H1 (cell line): Measurements from ENCODE around the gene TSPAN2. TPM values are rescaled to one million over a fixed set of nuclear protein-coding genes. Genes with fewer than 3 reads are reported as not detected.

Source experiments
- CTCF ChIA-PET: fragments of 300-600 bp; sonication (Branson Sonifier 250); formaldehyde crosslinking; loops from one replicate; lab custom pipeline; 2021; ENCODE audit not compliant: partially characterized antibody; lab: Charles Lee
- POLR2A ChIA-PET: fragments of 300-600 bp; sonication (Branson Sonifier 250); formaldehyde crosslinking; loops from one replicate; lab custom pipeline; 2021; ENCODE audit warnings: inconsistent platforms; ENCODE audit not compliant: partially characterized antibody; lab: Charles Lee
- DNase-seq, 2 experiments: peaks; one replicate each; pipeline versions ENCODE4 v3.0.0 to v3.0.0-alpha.2; 2010 to 2022; ENCODE audit warnings: low spot score in 2 of 2, low read depth in 1 of 2, mixed read lengths in 1 of 2
- FAIRE-seq: peaks from 2 replicates; lab custom pipeline; 2011; peaks lifted over from hg19 to GRCh38; lab: Jason Lieb, UNC
- H2AFZ ChIP-seq: 2 replicates; pipeline ENCODE4 v1.8.1; 2012; ENCODE audit warnings: low read length, inconsistent platforms
- H2AK5ac ChIP-seq: 2 replicates; pipeline ENCODE4 v1.6.1; 2013; ENCODE audit warnings: low read depth, low read length
- H2BK120ac ChIP-seq: replicated peaks from 2 replicates; pipeline ENCODE3; 2013; ENCODE audit warnings: low read depth, low read length, inconsistent platforms
- H2BK12ac ChIP-seq: 2 replicates; pipeline ENCODE4 v1.6.1; 2013; ENCODE audit warnings: low read depth, low read length
- H2BK15ac ChIP-seq: 2 replicates; pipeline ENCODE4 v1.6.1; 2013; ENCODE audit warnings: low read length
- H2BK20ac ChIP-seq: 2 replicates; pipeline ENCODE4 v1.6.1; 2013; ENCODE audit warnings: low read length
- H2BK5ac ChIP-seq: 2 replicates; pipeline ENCODE4 v1.6.1; 2013; ENCODE audit warnings: low read depth, low read length
- H3K14ac ChIP-seq: 2 replicates; pipeline ENCODE4 v1.6.1; 2013; ENCODE audit warnings: inconsistent platforms; ENCODE audit not compliant: insufficient read length
- H3K18ac ChIP-seq: 2 replicates; pipeline ENCODE4 v1.6.1; 2013; ENCODE audit warnings: low read length; ENCODE audit errors: extremely low read depth
- H3K23ac ChIP-seq: 2 replicates; pipeline ENCODE4 v1.6.1; 2013; ENCODE audit warnings: inconsistent platforms; ENCODE audit not compliant: insufficient read length
- H3K23me2 ChIP-seq: 2 replicates; pipeline ENCODE4 v1.6.1; 2013; ENCODE audit warnings: low read depth, low read length
- H3K27ac ChIP-seq: 2 replicates; pipeline ENCODE4 v1.6.1; 2011; ENCODE audit warnings: low read depth, low read length, inconsistent platforms
- H3K27me3 ChIP-seq, 4 experiments: replicated peaks in 1 of 4; 1 replicate in 1 of 4; 2 replicates in 3 of 4; pipeline versions ENCODE4 v1.6.1 to v1.8.1; 2011 to 2013; ENCODE audit warnings: low read length in 3 of 4, mild to moderate bottlenecking in 3 of 4, inconsistent platforms in 2 of 4, mixed read lengths in 2 of 4, moderate library complexity in 1 of 4; ENCODE audit not compliant: control insufficient read depth in 3 of 4, insufficient read depth in 3 of 4; ENCODE audit errors: extremely low read depth in 1 of 4
- H3K36me3 ChIP-seq, 4 experiments: 2 replicates each; pipeline versions ENCODE4 v1.6.1 to v1.8.1; 2011 to 2013; ENCODE audit warnings: mild to moderate bottlenecking in 4 of 4, low read length in 3 of 4, moderate library complexity in 2 of 4, control low read depth in 1 of 4, inconsistent platforms in 1 of 4; ENCODE audit not compliant: insufficient read depth in 4 of 4, control insufficient read depth in 2 of 4
- H3K4ac ChIP-seq: replicated peaks from 2 replicates; pipeline ENCODE3; 2013; ENCODE audit warnings: low read length, low read depth, mixed read lengths, inconsistent platforms; ENCODE audit not compliant: insufficient read length
- H3K4me1 ChIP-seq, 4 experiments: replicated peaks in 1 of 4; 1 replicate in 1 of 4; 2 replicates in 3 of 4; pipeline versions ENCODE4 v1.6.1 to v1.8.1; 2011 to 2013; ENCODE audit warnings: low read length in 3 of 4, inconsistent platforms in 2 of 4, mixed read lengths in 1 of 4; ENCODE audit not compliant: insufficient read depth in 4 of 4, control insufficient read depth in 3 of 4
- H3K4me2 ChIP-seq, 2 experiments: 2 replicates each; pipeline versions ENCODE4 v1.6.1 to v1.8.1; 2011 to 2013; ENCODE audit warnings: low read depth in 2 of 2, low read length in 2 of 2, control low read depth in 1 of 2, inconsistent platforms in 1 of 2, mild to moderate bottlenecking in 1 of 2; ENCODE audit not compliant: insufficient read depth in 1 of 2
- H3K4me3 ChIP-seq, 4 experiments: fragments of 200-600, 300-600 bp in 1 of 4; sonication (generic), shearing (Covaris generic), sonication (Bioruptor Twin) in 1 of 4; 2 replicates each; pipeline versions ENCODE4 v1.5.1 to v1.8.1; 2011 to 2016; ENCODE audit warnings: low read length in 4 of 4, low read depth in 3 of 4, control low read depth in 2 of 4, inconsistent platforms in 2 of 4, mild to moderate bottlenecking in 2 of 4, mixed read lengths in 1 of 4, moderate library complexity in 1 of 4; ENCODE audit not compliant: insufficient read depth in 2 of 4; ENCODE audit errors: extremely low read depth in 1 of 4
- H3K56ac ChIP-seq: replicated peaks from 2 replicates; pipeline ENCODE3; 2013; ENCODE audit warnings: low read depth, mild to moderate bottlenecking, mixed read lengths, low read length, inconsistent platforms; ENCODE audit not compliant: insufficient read length
- H3K79me1 ChIP-seq: 2 replicates; pipeline ENCODE4 v1.6.1; 2013; ENCODE audit warnings: low read depth, low read length, control low read depth
- H3K79me2 ChIP-seq, 2 experiments: 2 replicates each; pipeline versions ENCODE4 v1.6.1 to v1.8.1; 2012 to 2013; ENCODE audit warnings: low read length in 2 of 2, mild to moderate bottlenecking in 2 of 2, inconsistent platforms in 1 of 2; ENCODE audit not compliant: insufficient read depth in 2 of 2, control insufficient read depth in 1 of 2
- H3K9ac ChIP-seq, 4 experiments: replicated peaks in 1 of 4; 1 replicate in 1 of 4; 2 replicates in 3 of 4; pipeline versions ENCODE4 v1.6.1 to v1.8.1; 2011 to 2013; ENCODE audit warnings: low read depth in 3 of 4, low read length in 3 of 4, control low read depth in 2 of 4, mild to moderate bottlenecking in 2 of 4, moderate library complexity in 2 of 4, inconsistent platforms in 1 of 4; ENCODE audit errors: extremely low read depth in 1 of 4
- H3K9me3 ChIP-seq, 2 experiments: 2 replicates each; pipeline versions ENCODE4 v1.6.1 to v1.8.1; 2012 to 2013; ENCODE audit warnings: mild to moderate bottlenecking in 2 of 2, moderate library complexity in 2 of 2, control low read depth in 1 of 2, inconsistent platforms in 1 of 2, low read depth in 1 of 2, low read length in 1 of 2, mixed read lengths in 1 of 2; ENCODE audit not compliant: insufficient read depth in 2 of 2
- H4K20me1 ChIP-seq, 2 experiments: replicated peaks in 1 of 2; 2 replicates each; pipeline versions ENCODE3 to v1.8.1; 2011 to 2013; ENCODE audit warnings: inconsistent platforms in 2 of 2, low read length in 2 of 2, mild to moderate bottlenecking in 1 of 2; ENCODE audit not compliant: insufficient read depth in 2 of 2, control insufficient read depth in 1 of 2
- H4K5ac ChIP-seq: 2 replicates; pipeline ENCODE4 v1.6.1; 2013; ENCODE audit warnings: low read length, low read depth, mixed read lengths, inconsistent platforms; ENCODE audit not compliant: insufficient read length
- H4K8ac ChIP-seq: 2 replicates; pipeline ENCODE4 v1.8.0; 2013; ENCODE audit warnings: mild to moderate bottlenecking, moderate library complexity, low read length, inconsistent platforms; ENCODE audit not compliant: insufficient read depth; ENCODE audit errors: extremely low read depth
- H4K91ac ChIP-seq: replicated peaks from 2 replicates; pipeline ENCODE3; 2013; ENCODE audit warnings: low read length, mixed read lengths, inconsistent platforms; ENCODE audit not compliant: insufficient read length
- GABPA ChIP-seq: IDR thresholded peaks from 2 replicates; pipeline ENCODE4 v1.6.1; 2011; ENCODE audit warnings: mild to moderate bottlenecking, low read length, moderate library complexity, borderline replicate concordance; ENCODE audit not compliant: insufficient read depth
- WGBS, 2 experiments: shearing (Covaris generic) in 1 of 2; methylation state at CpG; one replicate each; pipeline versions ENCODE4 v1.1.6 to v1.1.7; 2013 to 2015; ENCODE audit warnings: low lambda C conversion rate in 2 of 2, mixed read lengths in 2 of 2, inconsistent platforms in 1 of 2, low coverage in 1 of 2, missing lambda C conversion rate in 1 of 2; ENCODE audit not compliant: insufficient replicate concordance in 2 of 2, insufficient coverage in 1 of 2, insufficient read length in 1 of 2; ENCODE audit errors: extremely low coverage in 1 of 2, missing lambda C conversion rate in 1 of 2; 5-methylcytosine and 5-hydroxymethylcytosine counted together
- polyA plus RNA-seq, 7 experiments: library from polyadenylated mRNA; depleted of rRNA in 3 of 7; stranded (reverse) in 5 of 7; unstranded in 2 of 7; fragments of >200 nt in 5 of 7; fragments of 200-250 nt in 2 of 7; gene quantifications; 1 replicate in 5 of 7; 2 replicates in 1 of 7; 4 replicates in 1 of 7; pipeline versions ENCODE4 v1.2.1 to v1.2.3, GENCODE V29; 2011 to 2013; ENCODE audit warnings: missing spikeins in 2 of 7, mixed read lengths in 2 of 7
- total RNA-seq: library from RNA; stranded (reverse); fragmentation: NEBNext Ultra II Directional; extraction: Animal tissue kit (Norgen Biotek cat#: 25700); gene quantifications from 2 replicates; pipeline ENCODE4 v1.2.1, GENCODE V29; 2021

TSPAN2 gene
- total and polyA plus RNA-seq, 2 of the 8 experiments (the other 6 are each of a cell fraction or from before 2014, with no cell fraction given) = 7.4 to 14.2 TPM

GRCh38 chr1:115068826-115069585 is 20.3 kb downstream of the TSPAN2 start:
- Histone ChIP-seq H3K18ac (no peak overlapping the region), H2AK5ac (no peak overlapping the region), H3K23ac (no peak overlapping the region), H3K4me2 (no peak overlapping the region), H2BK5ac (no peak overlapping the region), H3K14ac (no peak overlapping the region), H3K23me2 (no peaks in the 10 kb centered on the region), H3K36me3 (no peaks in the 10 kb centered on the region), H3K56ac (no peak overlapping the region), H3K27ac (no peak overlapping the region), H2BK12ac (no peak overlapping the region), H4K20me1 (no peaks in the 10 kb centered on the region), H3K4ac (no peak overlapping the region), H3K27me3 (no peaks in the 10 kb centered on the region), H4K8ac (no peak overlapping the region), H3K9ac (no peak overlapping the region), H2AFZ (no peak overlapping the region), H3K79me2 (no peaks in the 10 kb centered on the region), H2BK15ac (no peak overlapping the region), H4K5ac (no peak overlapping the region), H3K4me1 (no peaks in the 10 kb centered on the region; a peak in 1 of 7 replicates), H4K91ac (no peak overlapping the region), H2BK120ac (no peak overlapping the region), H3K9me3 (no peaks in the 10 kb centered on the region), H3K4me3 (no peak overlapping the region), H2BK20ac (no peak overlapping the region), H3K79me1 (no peaks in the 10 kb centered on the region)
- FAIRE-seq (no peak), DNase-seq (no peak)
- WGBS, 2 experiments = 88% methylated on average over 11 of the region's 12 CpGs; no CpG with 5 or more reads in 1 of the 2 experiments
- CTCF ChIA-PET = interaction anchor here (1.3 kb wide), 1 partner anchor 10 kb away, joined by 5 read pairs; no protein-coding TSS in a partner anchor
- no peak for TF ChIP-seq GABPA
- POLR2A ChIA-PET = no interaction called here
